B cell (primary cell): ENCODE measurements around the gene ARMS2. TPM values are rescaled to one million over a fixed set of nuclear protein-coding genes. Genes with fewer than 3 reads are reported as not detected.

Source experiments
- ATAC-seq: fragments of 200-7000 bp; cut with Tn5 transposase; one replicate; pipeline ENCODE4 v1.10.0; 2021; ENCODE audit warnings: low read depth, mild to moderate bottlenecking, moderate number of reproducible peaks, moderate library complexity
- CTCF ChIA-PET: fragments of 350-600 bp; sonication (Branson Sonifier 250); formaldehyde crosslinking; loops from one replicate; lab custom pipeline; 2021; ENCODE audit warnings: antibody characterized with exemption, inconsistent platforms; lab: Charles Lee
- POLR2A ChIA-PET: fragments of 350-600 bp; sonication (Branson Sonifier 250); formaldehyde crosslinking; loops from one replicate; lab custom pipeline; 2021; ENCODE audit warnings: antibody characterized with exemption; lab: Charles Lee
- DNase-seq: peaks from one replicate; pipeline ENCODE4 v3.0.0; 2013
- H2AFZ ChIP-seq: 2 replicates; pipeline ENCODE4 v1.6.1; 2012; ENCODE audit warnings: mild to moderate bottlenecking, low read depth, low read length; ENCODE audit not compliant: insufficient read depth, poor library complexity, severe bottlenecking
- H3K27ac ChIP-seq, 2 donors: 1 replicate in 1 of 2; 2 replicates in 1 of 2; pipeline ENCODE4 v1.5.1; 2012 to 2013; ENCODE audit warnings: low read length in 2 of 2, mild to moderate bottlenecking in 2 of 2, moderate library complexity in 1 of 2
- H3K27me3 ChIP-seq, 4 experiments: fragments of 200-600 bp in 1 of 4; sonication (generic) in 1 of 4; replicated peaks in 1 of 4; 1 replicate in 2 of 4; 2 replicates in 2 of 4; pipeline versions ENCODE4 v1.6.1 to v1.7.0; 2013 to 2016; ENCODE audit warnings: low read length in 3 of 4, mild to moderate bottlenecking in 2 of 4, mixed read lengths in 1 of 4, moderate library complexity in 1 of 4; ENCODE audit not compliant: insufficient read depth in 4 of 4, control insufficient read depth in 3 of 4; ENCODE audit errors: control extremely low read depth in 1 of 4
- H3K36me3 ChIP-seq, 2 experiments: replicated peaks in 1 of 2; 1 replicate in 1 of 2; 2 replicates in 1 of 2; pipeline versions ENCODE4 v1.6.1 to v1.7.1; 2013; ENCODE audit warnings: low read length in 1 of 2; ENCODE audit not compliant: insufficient read depth in 2 of 2, control insufficient read depth in 1 of 2; ENCODE audit errors: control extremely low read depth in 1 of 2, extremely low read depth in 1 of 2
- H3K4me1 ChIP-seq, 2 donors: fragments of 200-600 bp in 1 of 2; sonication (generic) in 1 of 2; 1 replicate in 1 of 2; 2 replicates in 1 of 2; pipeline versions ENCODE4 v1.5.1 to v1.6.1; 2013 to 2017; ENCODE audit warnings: low read length in 2 of 2; ENCODE audit not compliant: control insufficient read depth in 2 of 2, insufficient read depth in 2 of 2
- H3K4me2 ChIP-seq: replicated peaks from 2 replicates; pipeline ENCODE3; 2012; ENCODE audit warnings: mild to moderate bottlenecking, low read depth, low read length; ENCODE audit not compliant: poor library complexity, severe bottlenecking
- H3K4me3 ChIP-seq, 5 experiments: fragments of 200-600 bp in 1 of 5; sonication (generic) in 1 of 5; 1 replicate in 3 of 5; 2 replicates in 2 of 5; pipeline versions ENCODE4 v1.5.1 to v1.7.0; 2011 to 2016; ENCODE audit warnings: low read length in 4 of 5, mild to moderate bottlenecking in 4 of 5, low read depth in 2 of 5, control low read depth in 1 of 5, moderate library complexity in 1 of 5; ENCODE audit not compliant: insufficient read depth in 1 of 5; ENCODE audit errors: control extremely low read depth in 1 of 5, extremely low read depth in 1 of 5
- H3K79me2 ChIP-seq: fragments of 200-600 bp; sonication (generic); one replicate; pipeline ENCODE4 v1.6.0; 2016; ENCODE audit warnings: low read length; ENCODE audit not compliant: control insufficient read depth, insufficient read depth
- H3K9ac ChIP-seq: fragments of 200-600 bp; sonication (generic); 2 replicates; pipeline ENCODE4 v1.6.1; 2017; ENCODE audit warnings: mild to moderate bottlenecking, low read length, moderate library complexity
- H3K9me3 ChIP-seq, 3 donors: one replicate each; pipeline versions ENCODE4 v1.6.1 to v1.7.1; 2013; ENCODE audit warnings: low read length in 2 of 3; ENCODE audit not compliant: control insufficient read depth in 2 of 3, insufficient read depth in 1 of 3; ENCODE audit errors: control extremely low read depth in 1 of 3
- H4K20me1 ChIP-seq: 2 replicates; pipeline ENCODE4 v1.6.0; 2012; ENCODE audit warnings: mild to moderate bottlenecking, low read length; ENCODE audit not compliant: insufficient read depth, control insufficient read depth, poor library complexity, severe bottlenecking
- H3K27ac Mint-ChIP-seq: one replicate; pipeline ENCODE4 v1.8.0; 2021; ENCODE audit warnings: mixed read lengths
- H3K27me3 Mint-ChIP-seq: one replicate; pipeline ENCODE4 v1.8.0; 2021; ENCODE audit warnings: mixed read lengths
- H3K4me1 Mint-ChIP-seq: one replicate; pipeline ENCODE4 v1.8.0; 2021; ENCODE audit warnings: mixed read lengths
- H3K4me3 Mint-ChIP-seq: one replicate; pipeline ENCODE4 v1.8.0; 2021; ENCODE audit warnings: mixed read lengths
- H3K9me3 Mint-ChIP-seq: one replicate; pipeline ENCODE4 v1.8.0; 2022; ENCODE audit warnings: mixed read lengths; ENCODE audit not compliant: insufficient read depth
- CTCF ChIP-seq: fragments of 200-600 bp; IDR thresholded peaks from one replicate; pipeline ENCODE4 v1.8.0; 2022; ENCODE audit warnings: antibody characterized with exemption, mild to moderate bottlenecking
- EZH2 ChIP-seq: IDR thresholded peaks from 2 replicates; pipeline ENCODE4 v1.6.1; 2012; ENCODE audit warnings: borderline replicate concordance, low read depth, mild to moderate bottlenecking, moderate library complexity, low read length; ENCODE audit not compliant: insufficient read depth, poor library complexity, severe bottlenecking
- WGBS: methylation state at CpG from one replicate; pipeline ENCODE4 v1.1.5; 2013; ENCODE audit warnings: missing lambda C conversion rate; ENCODE audit not compliant: insufficient coverage; 5-methylcytosine and 5-hydroxymethylcytosine counted together
- intact Hi-C: fragments of 100-400 bp; cut with micrococcal nuclease; formaldehyde crosslinking; loops from one replicate; pipeline ENCODE4 v1.10.0; 2022
- polyA plus RNA-seq: library from polyadenylated mRNA; depleted of rRNA; stranded (reverse); fragments of >200 nt; gene quantifications from 2 replicates; pipeline ENCODE4 v1.2.3, GENCODE V29; 2012
- total RNA-seq, 2 donors: library from RNA; stranded (reverse); fragments of 120-200 nt in 1 of 2; gene quantifications; 1 replicate in 1 of 2; 2 replicates in 1 of 2; pipeline versions ENCODE4 v1.2.3 to v1.2.4, GENCODE V29; 2013 to 2022

Gene ARMS2
- total and polyA plus RNA-seq, 2 donors (not counting 1 experiment from before 2014, with no cell fraction given), result not detected

- no peaks in the 10 kb centered on the region for H3K9me3 Mint-ChIP-seq
- CTCF ChIA-PET, result no interaction called here
- H3K4me1 ChIP-seq, result no peaks in the 10 kb centered on the region
- ATAC-seq (no peak), DNase-seq (no peak)
- H3K4me3 ChIP-seq, result no peak overlapping the region
- H3K36me3 ChIP-seq, result no peaks in the 10 kb centered on the region
- 89% methylated on average over 10 of the region's 12 CpGs for WGBS
- intact Hi-C loops, result no loop called here
- H3K9ac ChIP-seq, result no peak overlapping the region
- no peak overlapping the region for H3K4me2 ChIP-seq
- H3K79me2 ChIP-seq, result no peaks in the 10 kb centered on the region
- no peak overlapping the region for H2AFZ ChIP-seq
- H3K27me3 Mint-ChIP-seq, result peaks cover 33% of the 10 kb centered on the region
- H3K4me3 Mint-ChIP-seq, result no peak overlapping the region
- H3K27ac ChIP-seq, result no peak overlapping the region
- TF ChIP-seq CTCF (no peak), EZH2 (no peak)
- H3K27ac Mint-ChIP-seq, result no peak overlapping the region
- POLR2A ChIA-PET, result no interaction called here
- H4K20me1 ChIP-seq, result no peaks in the 10 kb centered on the region
- peaks cover 0 to 13% (median 1%) of the 10 kb centered on the region in 4 experiments for H3K27me3 ChIP-seq
- H3K4me1 Mint-ChIP-seq, result peaks cover 5% of the 10 kb centered on the region
- no peaks in the 10 kb centered on the region for H3K9me3 ChIP-seq
Measured at GRCh38 chr10:122475100-122475499, 20.6 kb downstream of the ARMS2 start.

DNA sequence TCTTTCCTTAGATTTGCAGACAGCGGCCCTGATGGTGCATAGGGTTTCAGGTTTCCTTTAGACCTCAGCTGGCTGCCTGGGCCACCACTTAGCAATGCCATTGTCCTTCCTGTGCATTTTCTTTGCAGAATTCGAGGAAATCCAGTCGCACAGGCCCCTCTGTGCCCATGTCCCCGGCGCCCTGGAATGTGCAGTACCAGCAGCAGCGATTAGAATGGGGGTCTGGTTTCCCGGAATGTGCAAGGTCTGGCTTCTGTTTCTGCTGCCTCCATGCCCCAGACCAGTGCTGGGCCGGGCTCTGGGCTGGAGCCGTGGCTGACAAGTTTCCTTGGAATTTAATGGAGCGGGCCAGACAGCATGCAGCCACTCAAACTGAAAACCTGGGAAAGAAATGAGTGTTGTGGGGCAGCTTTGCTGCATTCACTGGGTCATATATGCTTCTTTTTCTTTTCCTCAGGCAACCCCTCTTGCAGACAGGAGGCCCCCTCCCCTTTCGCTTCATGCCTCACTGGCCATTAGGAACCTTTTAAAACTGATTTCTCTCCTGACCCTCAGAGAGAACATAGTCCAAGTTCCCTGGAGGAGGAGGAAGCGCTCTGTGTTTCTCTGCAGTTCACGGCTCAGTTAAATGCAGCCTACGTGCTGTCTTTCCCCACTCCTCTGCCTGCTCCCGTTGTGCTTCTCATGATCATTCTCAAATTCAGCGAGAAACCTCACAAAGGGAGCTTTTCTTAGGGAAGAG is 21.3 kb downstream of the ARMS2 start:
- Mint-ChIP-seq H3K27ac (no peak overlapping the region), H3K4me1 (peaks cover 5% of the 10 kb centered on the region), H3K9me3 (no peaks in the 10 kb centered on the region), H3K4me3 (no peak overlapping the region), H3K27me3 (peaks cover 33% of the 10 kb centered on the region)
- ChIA-PET POLR2A (no interaction called here), CTCF (no interaction called here)
- Histone ChIP-seq H4K20me1 (no peaks in the 10 kb centered on the region), H3K79me2 (no peaks in the 10 kb centered on the region), H3K9me3 (peaks cover 0 to 3% (median 0%) of the 10 kb centered on the region in 3 donors), H2AFZ (no peak overlapping the region), H3K27me3 (peaks cover 0 to 12% (median 1%) of the 10 kb centered on the region in 4 experiments), H3K27ac (no peak overlapping the region), H3K4me3 (no peak overlapping the region), H3K9ac (no peak overlapping the region), H3K4me2 (no peak overlapping the region), H3K4me1 (no peaks in the 10 kb centered on the region), H3K36me3 (no peaks in the 10 kb centered on the region)
- no peak for TF ChIP-seq EZH2
- TF ChIP-seq CTCF, result no peak
- no peak for ATAC-seq
- intact Hi-C loops, result no loop called here
- 86% methylated on average over 15 of the region's 16 CpGs for WGBS
- no peak for DNase-seq
